ENCODE measurements around the gene GFM1.
"Not testable (repeated sequence)": the region's sequence is repeated elsewhere in the genome, so short reads cannot be mapped to it uniquely, and the experiment has no call there.

Gene GFM1

GRCh38 chr3:158672215-158673176, 28.2 kb downstream of the GFM1 start, which contains the start of gene LXN:
Gene LXN (minus strand): TSS chr3:158672648. CDS start chr3:158672478, 170 bp downstream.
- DNase-seq: peak in 40 of 58 donors; percentile 2 to 58 (median 18)

- DNase-seq: no peak
These were observed 34.4 kb downstream of the GFM1 start for GRCh38 chr3:158678687-158679086.

- no peak for DNase-seq
These were observed 35.2 kb downstream of the GFM1 start for GRCh38 chr3:158679547-158680000.

GRCh38 chr3:158680861-158681260, 36.5 kb downstream of the GFM1 start:
- DNase-seq: no peak

GRCh38 chr3:158683230-158683962, 39.1 kb downstream of the GFM1 start:
- no peak for DNase-seq

GRCh38 chr3:158685159-158685558, 40.8 kb downstream of the GFM1 start:
- DNase-seq: no peak

GRCh38 chr3:158693866-158694456, 49.6 kb downstream of the GFM1 start:
- not testable (repeated sequence) for DNase-seq

- DNase-seq: no peak
These were observed 52.3 kb downstream of the GFM1 start for GRCh38 chr3:158696618-158697017.

GRCh38 chr3:158700559-158700958, 56.2 kb downstream of the GFM1 start:
- no peak for DNase-seq

GRCh38 chr3:158701420-158702065, 57.2 kb downstream of the GFM1 start:
- no peak for DNase-seq

GRCh38 chr3:158702815-158703481, 58.6 kb downstream of the GFM1 start:
- no peak for DNase-seq

- no peak for DNase-seq
These were observed 59.2 kb downstream of the GFM1 start for GRCh38 chr3:158703566-158703965.

GRCh38 chr3:158709666-158710083, 65.3 kb downstream of the GFM1 start:
- DNase-seq: no peak

GRCh38 chr3:158710601-158711000, 66.3 kb downstream of the GFM1 start:
- no peak for DNase-seq

- DNase-seq: no peak
These were observed 67.6 kb downstream of the GFM1 start for GRCh38 chr3:158711886-158712285.

GRCh38 chr3:158712443-158712842, 68.1 kb downstream of the GFM1 start:
- DNase-seq: no peak

GRCh38 chr3:158713094-158713499, 68.8 kb downstream of the GFM1 start:
- peak in 16 of 58 donors; percentile 6 to 54 (median 20) for DNase-seq

GRCh38 chr3:158717576-158717975, 73.2 kb downstream of the GFM1 start:
- peak in 1 of 58 donors; percentile 8 for DNase-seq

- no peak for DNase-seq
These were observed 74.3 kb downstream of the GFM1 start for GRCh38 chr3:158718490-158719170.

- no peak for DNase-seq
These were observed 77.8 kb downstream of the GFM1 start for GRCh38 chr3:158722108-158722507.

Data from anterior cingulate cortex (tissue), 58 donors.